Left lobe of liver (tissue), 2 donors: Measurements from ENCODE around the gene CACNG5. TPM values are rescaled to one million over a fixed set of nuclear protein-coding genes. Genes with fewer than 3 reads are reported as not detected.

Experiments
- ATAC-seq: fragments of 200-7000 bp; cut with Tn5 transposase; one replicate; pipeline ENCODE4 v1.9.1; 2020; ENCODE audit warnings: mild to moderate bottlenecking, moderate library complexity
- DNase-seq: peaks from one replicate; pipeline ENCODE4 v3.0.0-alpha.2; 2020; ENCODE audit warnings: low spot score
- total RNA-seq: library from RNA; stranded (reverse); gene quantifications from one replicate; pipeline ENCODE4 v1.2.1, GENCODE V29; 2021
- donor health status: DM: no; HTN: no; CAD: no; lungs with moderate emphysema.
- donor health status: DM: no; HTN: yes; CAD: no.

Gene CACNG5
- total RNA-seq, result not detected

- no peak for DNase-seq
Observed at GRCh38 chr17:66834919-66835454, at the start of gene CACNG5. TSS of gene CACNG5 (plus strand) at chr17:66835117. CDS start at chr17:66877333, 42,216 bp downstream.

GRCh38 chr17:66786107-66786506, 48.8 kb upstream of the CACNG5 start:
- no peak for ATAC-seq
- no peak for DNase-seq

More at GRCh38 chr17:66834919-66835454, at the start of gene CACNG5:
- no peak for ATAC-seq

DNA sequence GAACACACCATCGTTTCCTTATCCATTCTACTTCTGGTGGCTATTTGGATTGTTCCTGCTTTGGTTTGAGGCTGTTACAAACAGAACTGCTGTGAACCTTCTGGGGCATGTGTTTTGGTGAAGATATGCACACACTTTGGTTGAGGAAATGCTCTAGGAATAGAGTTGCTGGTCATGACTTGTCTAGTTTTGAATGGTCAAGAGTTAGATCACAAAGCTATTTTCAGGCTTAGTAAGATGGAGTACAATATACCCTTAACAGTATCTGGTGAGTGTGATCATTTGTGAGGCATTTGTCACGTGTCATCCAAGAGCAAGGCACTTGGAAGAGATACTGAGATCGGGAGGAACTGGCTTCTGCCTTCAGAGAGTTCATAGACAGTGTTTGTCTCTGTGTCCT, 47.0 kb upstream of the CACNG5 start:
- ATAC-seq (no peak), DNase-seq (no peak)

DNA sequence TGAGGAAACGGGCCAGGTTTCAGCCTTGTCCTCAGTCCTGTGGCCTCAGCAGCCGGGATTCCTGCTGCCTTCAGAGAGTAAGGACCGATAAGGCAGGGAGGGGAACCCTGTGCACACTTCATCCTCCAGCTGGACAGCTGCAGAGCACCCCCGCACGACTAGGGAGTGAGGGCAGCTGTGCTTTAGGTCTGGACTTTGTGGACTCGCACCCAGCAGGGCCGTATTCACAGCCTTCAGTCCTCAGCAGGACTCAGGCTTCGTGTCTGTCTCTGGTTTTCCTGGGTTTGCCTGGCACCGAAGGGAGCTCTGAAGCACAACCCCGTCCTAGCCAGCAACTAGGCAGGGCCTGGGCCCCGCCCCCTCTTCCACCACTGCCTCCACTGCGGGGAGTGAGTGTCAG, 45.8 kb upstream of the CACNG5 start:
- ATAC-seq (no peak), DNase-seq (no peak)

- no peak for ATAC-seq
Observed at GRCh38 chr17:66789961-66790437, 44.9 kb upstream of the CACNG5 start.

DNA sequence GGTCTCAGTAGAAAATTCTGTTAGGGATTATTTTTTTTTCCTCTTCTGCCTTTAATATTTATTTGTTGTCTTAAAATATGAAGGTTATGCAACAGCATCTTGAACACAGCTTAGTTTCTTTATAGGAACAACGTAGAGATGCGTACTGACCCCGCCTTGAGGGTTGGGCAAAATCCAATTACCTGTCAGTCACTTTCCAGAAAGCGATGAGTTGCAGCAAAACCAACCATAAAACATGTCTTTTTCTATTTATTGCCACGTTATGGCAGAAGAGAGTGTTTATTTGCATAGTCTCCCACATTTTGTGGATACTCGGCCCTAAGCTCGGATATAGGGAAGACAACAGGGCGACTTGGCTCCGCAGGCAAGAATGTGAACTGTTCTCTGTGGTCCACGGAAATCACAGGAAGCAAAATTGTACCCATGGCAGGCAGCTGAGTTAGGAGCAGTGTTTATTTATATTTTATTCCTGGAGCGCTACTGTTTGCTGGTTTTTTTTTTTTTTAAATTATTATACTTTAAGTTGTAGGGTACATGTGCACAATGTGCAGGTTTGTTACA, 44.3 kb upstream of the CACNG5 start:
- DNase-seq (no peak), ATAC-seq (no peak)

More at GRCh38 chr17:66789961-66790437, 44.9 kb upstream of the CACNG5 start:
- DNase-seq, result no peak

DNA sequence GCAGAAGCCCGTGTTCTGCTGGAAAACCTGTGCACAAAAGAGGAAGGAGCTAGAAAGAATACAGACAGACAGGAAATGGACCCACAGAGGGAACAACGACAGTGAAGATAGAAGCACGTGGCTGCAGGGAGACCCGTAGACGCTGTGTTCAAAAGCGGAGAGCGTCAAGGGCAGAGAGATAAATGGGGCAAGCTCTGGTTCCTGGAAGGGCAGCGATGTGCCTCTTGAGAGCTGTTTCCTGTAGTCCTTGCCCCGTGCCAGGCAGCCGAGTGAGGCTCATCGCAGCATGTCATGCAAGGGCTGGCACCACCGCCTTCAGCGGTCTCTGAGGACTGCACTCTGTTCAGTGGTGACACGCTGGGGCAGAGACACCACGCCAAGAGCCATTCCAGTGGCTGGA, 43.6 kb upstream of the CACNG5 start:
- DNase-seq (no peak), ATAC-seq (peak; percentile 48)

DNA sequence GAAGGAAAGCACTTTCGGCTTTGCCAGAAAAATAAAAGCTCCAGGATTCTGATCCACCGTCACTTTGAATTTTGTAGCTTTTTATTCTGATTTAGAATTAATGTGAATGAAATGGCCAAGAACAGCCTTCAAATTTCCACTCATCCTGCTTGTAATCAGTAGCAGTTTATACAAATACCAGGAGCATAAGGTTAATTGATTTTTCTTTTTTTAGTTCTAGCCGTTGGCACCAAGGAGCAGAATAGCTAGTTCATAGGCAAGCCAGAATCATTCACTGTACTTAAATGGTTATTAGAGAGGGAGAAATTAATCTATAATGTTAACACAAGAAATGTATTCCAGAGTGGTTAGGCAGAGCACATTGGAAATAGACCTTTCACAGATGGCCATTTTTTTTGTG, 41.1 kb upstream of the CACNG5 start:
- ATAC-seq (peak; percentile 62), DNase-seq (no peak)

GRCh38 chr17:66795486-66795885, 39.4 kb upstream of the CACNG5 start:
- ATAC-seq (no peak), DNase-seq (no peak)

DNA sequence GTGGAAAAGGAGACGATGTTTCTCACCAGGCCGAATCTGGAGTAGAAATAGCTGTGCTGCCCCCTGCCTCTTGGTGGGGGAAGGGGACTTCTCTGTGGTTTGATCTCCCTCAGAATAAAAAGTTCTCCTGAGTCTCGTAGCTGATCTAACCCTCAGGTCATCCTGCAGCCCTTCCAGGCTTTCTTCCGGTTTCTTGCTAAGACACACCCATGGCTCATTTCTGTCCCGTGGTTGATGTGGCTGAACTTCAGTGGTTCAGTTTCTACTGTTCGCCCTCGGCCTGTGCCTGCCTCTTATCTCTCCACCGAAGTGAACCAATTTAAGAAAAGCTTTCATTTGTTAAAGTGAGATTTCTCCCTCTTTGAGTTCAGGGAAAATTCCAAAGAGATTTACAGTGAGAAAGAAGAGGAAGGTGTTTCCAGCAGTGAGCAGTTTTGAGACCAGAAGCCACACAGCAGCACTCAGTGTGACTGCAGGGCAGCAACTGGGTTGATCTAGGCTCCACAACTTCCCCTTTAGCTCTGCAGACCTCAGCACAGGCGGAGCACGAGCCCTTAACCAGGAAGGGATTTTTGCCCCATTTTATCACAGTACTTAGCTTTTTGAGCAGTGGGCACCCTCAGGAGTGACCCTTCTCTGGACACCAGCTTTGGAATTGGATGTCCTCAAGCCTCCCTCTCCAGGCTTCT, 34.9 kb upstream of the CACNG5 start:
- peak; percentile 53 for ATAC-seq

DNA sequence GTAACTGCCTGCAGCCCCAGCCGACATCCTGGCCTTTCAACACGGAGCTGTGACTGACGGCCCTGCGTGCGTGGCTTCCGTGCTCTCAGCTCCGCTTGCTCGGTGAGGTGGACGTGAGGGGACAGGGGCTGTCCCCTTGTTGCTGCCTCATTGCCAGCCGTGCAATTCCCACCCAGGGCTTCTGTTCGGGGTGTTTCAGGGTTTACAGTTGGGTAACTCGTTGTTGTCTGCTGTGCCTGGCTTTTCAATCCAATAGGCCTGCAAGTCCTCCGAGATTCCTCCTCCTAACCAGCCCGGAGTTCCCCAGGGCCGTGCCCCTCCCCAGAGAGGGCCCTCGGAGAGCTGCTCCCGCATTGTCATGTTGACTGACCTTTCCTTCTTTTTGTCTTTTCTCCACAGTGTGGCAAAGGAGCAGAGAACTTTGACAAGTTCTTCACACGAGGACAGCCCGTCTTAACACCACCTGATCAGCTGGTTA, 31.4 kb upstream of the CACNG5 start:
- DNase-seq (no peak), ATAC-seq (no peak)

More for the DNA sequence above, 34.9 kb upstream of the CACNG5 start:
- no peak for DNase-seq

DNA sequence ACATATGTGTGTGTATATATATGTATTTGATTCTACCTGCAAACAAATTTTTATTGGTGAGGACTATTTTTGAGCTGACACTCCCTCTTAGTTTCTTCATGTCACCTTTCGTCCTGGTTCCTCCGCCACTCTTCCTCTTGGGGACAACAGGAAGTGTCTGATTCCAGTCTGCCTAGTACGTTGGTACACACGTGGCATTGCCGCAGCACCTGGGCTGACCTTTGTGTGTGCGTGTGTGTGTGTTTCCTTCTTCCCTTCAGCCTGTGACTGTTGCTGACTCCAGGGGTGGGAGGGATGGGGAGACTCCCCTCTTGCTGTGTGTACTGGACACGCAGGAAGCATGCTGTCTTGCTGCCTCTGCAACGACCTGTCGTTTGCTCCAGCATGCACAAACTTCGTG, 29.4 kb upstream of the CACNG5 start:
- ATAC-seq (no peak), DNase-seq (no peak)

DNA sequence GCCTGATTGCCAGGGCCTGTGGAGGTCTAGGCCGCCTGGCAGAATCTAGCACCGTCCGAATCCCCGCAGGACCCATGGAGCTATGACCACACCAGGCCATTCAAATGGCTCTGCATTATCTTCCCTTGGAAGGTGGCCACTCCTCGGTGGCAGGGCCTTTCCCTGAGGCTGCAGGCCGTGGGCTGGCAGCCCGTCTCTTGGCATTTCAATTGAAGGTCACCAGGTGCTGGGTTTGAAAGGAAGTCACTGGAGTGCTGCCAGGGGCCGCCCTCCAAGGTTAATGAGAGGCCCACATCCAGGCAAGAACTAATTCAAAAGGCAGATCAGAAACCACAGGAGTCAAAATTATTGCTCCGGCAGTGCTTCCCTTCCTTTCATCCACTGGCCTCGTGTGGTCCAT, 27.7 kb upstream of the CACNG5 start:
- peak; percentile 17 for ATAC-seq
- no peak for DNase-seq

- ATAC-seq (no peak), DNase-seq (no peak)
Observed at GRCh38 chr17:66809408-66809807, 25.5 kb upstream of the CACNG5 start.

DNA sequence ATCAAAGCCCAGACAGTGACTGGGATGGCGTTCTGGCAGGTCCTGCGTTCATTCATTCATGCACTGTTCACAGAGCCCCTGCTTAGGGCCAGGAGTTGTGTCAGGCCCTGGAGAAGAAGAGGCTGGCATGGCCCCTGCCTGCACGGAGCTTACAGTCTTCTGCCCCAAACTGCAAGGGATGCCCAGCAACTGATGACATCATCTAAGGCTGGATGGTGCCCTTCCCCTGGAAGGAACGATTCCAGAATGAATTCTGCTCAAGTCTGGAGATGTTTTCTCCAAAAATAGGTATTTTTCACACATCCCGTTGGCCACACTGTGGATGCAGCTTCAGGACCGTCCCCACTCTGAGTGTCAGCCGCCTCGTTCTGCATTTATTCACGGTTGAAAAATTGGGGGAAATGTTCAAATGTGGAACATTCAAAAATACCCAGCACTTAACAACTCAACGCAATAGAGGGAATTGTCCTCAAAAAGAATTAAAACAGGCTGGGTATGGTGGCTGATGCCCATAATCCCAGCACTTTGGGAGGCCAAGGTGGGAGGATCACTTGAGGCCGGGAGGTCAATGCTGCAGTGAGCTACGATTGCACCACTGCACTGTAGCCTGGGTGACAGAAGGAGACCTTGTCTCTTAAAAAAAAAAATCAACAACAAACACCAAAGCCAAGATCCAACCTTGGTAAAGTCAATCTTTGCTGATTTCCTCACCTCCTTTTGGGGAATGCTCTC, 23.8 kb upstream of the CACNG5 start:
- no peak for DNase-seq
- ATAC-seq, result no peak

GRCh38 chr17:66811683-66812054, 23.2 kb upstream of the CACNG5 start:
- DNase-seq (no peak), ATAC-seq (no peak)

DNA sequence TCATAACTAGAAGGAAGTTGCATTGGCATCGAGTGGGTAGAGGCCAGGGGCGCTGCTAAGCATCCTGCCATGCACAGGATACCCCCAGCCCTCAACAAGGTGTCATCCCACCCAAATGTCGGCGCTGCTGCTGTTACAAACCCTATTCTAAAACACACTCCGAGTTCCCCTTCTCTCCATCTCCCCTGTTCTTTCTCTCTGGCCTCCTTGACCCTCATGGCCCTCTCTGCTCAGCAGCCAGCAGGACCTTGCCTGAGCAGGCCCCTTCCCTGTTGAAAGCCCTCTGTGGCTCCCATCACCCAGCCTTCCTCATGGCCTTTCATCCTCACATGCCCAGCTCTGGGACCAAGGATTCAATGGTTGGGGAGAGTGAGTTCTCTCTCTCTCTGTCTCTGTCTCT, 22.3 kb upstream of the CACNG5 start:
- ATAC-seq, result no peak
- no peak for DNase-seq

DNA sequence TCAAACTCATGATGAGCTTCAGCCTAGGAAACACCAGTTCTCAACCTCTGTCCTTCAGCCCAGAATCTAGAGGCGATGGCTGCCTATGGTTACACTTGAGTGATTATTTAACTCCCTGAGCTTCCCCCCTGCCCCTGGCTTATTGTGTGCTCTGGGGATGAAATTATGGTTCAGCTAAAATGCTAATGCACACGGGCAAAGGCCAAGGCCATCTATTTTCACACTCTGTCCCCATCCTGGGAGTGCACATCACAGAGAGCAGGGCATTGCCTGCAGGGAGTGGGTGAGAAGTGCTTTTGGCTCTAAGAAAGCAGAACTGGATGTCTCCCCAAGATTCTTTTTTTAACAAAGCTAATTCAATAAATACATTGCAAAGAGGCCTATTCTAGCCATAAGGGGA, 21.6 kb upstream of the CACNG5 start:
- ATAC-seq, result no peak
- DNase-seq, result no peak

GRCh38 chr17:66814026-66814425, 20.9 kb upstream of the CACNG5 start:
- ATAC-seq, result no peak
- DNase-seq, result no peak

DNA sequence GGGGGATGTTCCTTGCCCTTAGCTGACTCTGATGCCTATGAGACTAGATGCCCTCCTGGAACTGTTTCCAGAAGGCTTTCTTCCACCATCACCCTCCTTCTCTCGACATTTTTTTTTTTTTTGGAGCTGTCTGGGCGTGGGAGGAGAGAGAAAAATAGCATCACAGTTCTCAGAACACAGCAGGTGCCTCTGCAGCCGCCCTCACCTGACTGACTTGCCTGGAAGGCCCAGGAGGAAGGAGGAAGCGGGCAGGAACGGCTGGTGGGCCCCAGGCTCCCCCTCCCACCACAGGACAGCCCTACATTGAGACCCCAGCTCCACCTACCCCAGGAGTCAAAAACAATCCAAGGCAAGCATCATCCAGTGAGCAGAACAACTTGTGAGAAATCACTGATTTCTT, 20.3 kb upstream of the CACNG5 start:
- ATAC-seq (no peak), DNase-seq (no peak)

DNA sequence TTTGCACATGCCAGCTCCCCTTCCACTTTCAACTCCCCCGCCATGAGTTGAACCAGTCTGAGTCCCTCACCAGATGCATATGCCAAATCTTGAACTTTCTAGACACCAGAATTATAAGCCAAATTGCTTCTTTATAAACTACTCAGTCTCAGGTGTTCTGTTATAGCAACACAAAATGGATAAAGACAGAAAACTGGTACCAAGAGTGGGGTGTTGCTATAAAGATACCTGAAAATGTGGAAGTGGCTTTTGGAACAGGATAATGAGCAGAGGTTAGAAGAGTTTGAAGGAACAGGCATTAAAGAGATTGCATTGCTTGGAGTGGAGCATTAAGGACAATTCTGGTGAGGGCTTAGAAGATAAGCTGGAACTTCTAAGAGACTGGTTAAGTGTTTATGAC, 17.2 kb upstream of the CACNG5 start:
- DNase-seq (no peak), ATAC-seq (no peak)

- DNase-seq (no peak), ATAC-seq (no peak)
Observed at GRCh38 chr17:66819466-66819865, 15.5 kb upstream of the CACNG5 start.
